Ishikawa (cell line): ENCODE data around the gene SMIM23.

Source experiments
- CEBPB ChIP-seq: IDR thresholded peaks from 2 replicates; pipeline ENCODE4 v1.6.1; 2012
- CREB1 ChIP-seq: IDR thresholded peaks from 2 replicates; pipeline ENCODE4 v1.6.1; 2012; ENCODE audit warnings: low read depth
- EGR1 ChIP-seq: IDR thresholded peaks from 2 replicates; pipeline ENCODE4 v1.6.1; 2012
- EP300 ChIP-seq: IDR thresholded peaks from 2 replicates; pipeline ENCODE4 v1.6.1; 2012; ENCODE audit warnings: borderline replicate concordance
- FOXM1 ChIP-seq: IDR thresholded peaks from 2 replicates; pipeline ENCODE4 v1.6.1; 2012; ENCODE audit warnings: low read depth, borderline replicate concordance
- NFIC ChIP-seq: IDR thresholded peaks from 2 replicates; pipeline ENCODE4 v1.6.1; 2012
- RAD21 ChIP-seq: IDR thresholded peaks from 2 replicates; pipeline ENCODE4 v1.6.1; 2012; ENCODE audit warnings: low read depth
- TAF1 ChIP-seq: IDR thresholded peaks from 2 replicates; pipeline ENCODE4 v1.6.1; 2012; ENCODE audit warnings: low read depth, mild to moderate bottlenecking
- TCF12 ChIP-seq: IDR thresholded peaks from 2 replicates; pipeline ENCODE4 v1.6.1; 2012; ENCODE audit warnings: low read depth
- TEAD4 ChIP-seq: IDR thresholded peaks from 2 replicates; pipeline ENCODE4 v1.6.1; 2012
- YY1 ChIP-seq: IDR thresholded peaks from 2 replicates; pipeline ENCODE4 v1.6.1; 2012; ENCODE audit warnings: low read depth
- ZBTB7A ChIP-seq: IDR thresholded peaks from 2 replicates; pipeline ENCODE4 v1.6.1; 2012; ENCODE audit warnings: low read depth
- TF ChIP-seq, protein P1 (sequence below): IDR thresholded peaks from 2 replicates; pipeline ENCODE4 v1.6.1; 2012
- TF ChIP-seq, protein P2 (sequence below): IDR thresholded peaks from 2 replicates; pipeline ENCODE4 v1.6.1; 2012; ENCODE audit warnings: low read depth, mild to moderate bottlenecking
- TF ChIP-seq, protein P3 (sequence below): IDR thresholded peaks from 2 replicates; pipeline ENCODE4 v1.6.1; 2012

The SMIM23 gene

DNA sequence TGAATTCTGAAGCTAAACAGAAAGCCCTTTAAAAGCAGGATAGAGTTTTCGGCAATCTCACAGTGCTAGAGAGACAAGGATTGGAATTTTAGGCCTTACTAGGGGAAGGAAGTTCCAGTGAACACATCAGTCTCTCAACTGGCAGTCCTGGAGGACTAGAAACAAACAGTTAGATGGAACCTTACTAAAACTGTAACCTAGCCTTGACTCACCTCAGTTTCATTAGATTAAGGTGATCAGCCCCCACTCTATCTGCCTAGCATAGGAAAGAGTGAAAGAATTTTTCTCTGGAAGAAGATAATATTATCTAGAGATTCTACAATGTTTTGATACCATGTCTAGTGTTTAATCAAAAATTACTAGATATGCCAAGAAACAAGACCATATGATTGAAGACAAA lies 25.8 kb upstream of the SMIM23 start:
- TF ChIP-seq NFIC = no peak
- TF ChIP-seq TCF12 = no peak
- no peak for TF ChIP-seq CREB1
- no peak for TF ChIP-seq TAF1
- TF ChIP-seq, protein P1, sequence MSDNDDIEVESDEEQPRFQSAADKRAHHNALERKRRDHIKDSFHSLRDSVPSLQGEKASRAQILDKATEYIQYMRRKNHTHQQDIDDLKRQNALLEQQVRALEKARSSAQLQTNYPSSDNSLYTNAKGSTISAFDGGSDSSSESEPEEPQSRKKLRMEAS = no peak
- TF ChIP-seq EP300 = no peak
- TF ChIP-seq ZBTB7A = no peak
- TF ChIP-seq EGR1 = no peak
- TF ChIP-seq, protein P2, sequence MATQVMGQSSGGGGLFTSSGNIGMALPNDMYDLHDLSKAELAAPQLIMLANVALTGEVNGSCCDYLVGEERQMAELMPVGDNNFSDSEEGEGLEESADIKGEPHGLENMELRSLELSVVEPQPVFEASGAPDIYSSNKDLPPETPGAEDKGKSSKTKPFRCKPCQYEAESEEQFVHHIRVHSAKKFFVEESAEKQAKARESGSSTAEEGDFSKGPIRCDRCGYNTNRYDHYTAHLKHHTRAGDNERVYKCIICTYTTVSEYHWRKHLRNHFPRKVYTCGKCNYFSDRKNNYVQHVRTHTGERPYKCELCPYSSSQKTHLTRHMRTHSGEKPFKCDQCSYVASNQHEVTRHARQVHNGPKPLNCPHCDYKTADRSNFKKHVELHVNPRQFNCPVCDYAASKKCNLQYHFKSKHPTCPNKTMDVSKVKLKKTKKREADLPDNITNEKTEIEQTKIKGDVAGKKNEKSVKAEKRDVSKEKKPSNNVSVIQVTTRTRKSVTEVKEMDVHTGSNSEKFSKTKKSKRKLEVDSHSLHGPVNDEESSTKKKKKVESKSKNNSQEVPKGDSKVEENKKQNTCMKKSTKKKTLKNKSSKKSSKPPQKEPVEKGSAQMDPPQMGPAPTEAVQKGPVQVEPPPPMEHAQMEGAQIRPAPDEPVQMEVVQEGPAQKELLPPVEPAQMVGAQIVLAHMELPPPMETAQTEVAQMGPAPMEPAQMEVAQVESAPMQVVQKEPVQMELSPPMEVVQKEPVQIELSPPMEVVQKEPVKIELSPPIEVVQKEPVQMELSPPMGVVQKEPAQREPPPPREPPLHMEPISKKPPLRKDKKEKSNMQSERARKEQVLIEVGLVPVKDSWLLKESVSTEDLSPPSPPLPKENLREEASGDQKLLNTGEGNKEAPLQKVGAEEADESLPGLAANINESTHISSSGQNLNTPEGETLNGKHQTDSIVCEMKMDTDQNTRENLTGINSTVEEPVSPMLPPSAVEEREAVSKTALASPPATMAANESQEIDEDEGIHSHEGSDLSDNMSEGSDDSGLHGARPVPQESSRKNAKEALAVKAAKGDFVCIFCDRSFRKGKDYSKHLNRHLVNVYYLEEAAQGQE = no peak
- TF ChIP-seq FOXM1 = no peak
- TF ChIP-seq YY1 = no peak
- TF ChIP-seq, protein P3, sequence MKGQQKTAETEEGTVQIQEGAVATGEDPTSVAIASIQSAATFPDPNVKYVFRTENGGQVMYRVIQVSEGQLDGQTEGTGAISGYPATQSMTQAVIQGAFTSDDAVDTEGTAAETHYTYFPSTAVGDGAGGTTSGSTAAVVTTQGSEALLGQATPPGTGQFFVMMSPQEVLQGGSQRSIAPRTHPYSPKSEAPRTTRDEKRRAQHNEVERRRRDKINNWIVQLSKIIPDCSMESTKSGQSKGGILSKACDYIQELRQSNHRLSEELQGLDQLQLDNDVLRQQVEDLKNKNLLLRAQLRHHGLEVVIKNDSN = no peak
- no peak for TF ChIP-seq CEBPB
- no peak for TF ChIP-seq RAD21
- no peak for TF ChIP-seq TEAD4

DNA sequence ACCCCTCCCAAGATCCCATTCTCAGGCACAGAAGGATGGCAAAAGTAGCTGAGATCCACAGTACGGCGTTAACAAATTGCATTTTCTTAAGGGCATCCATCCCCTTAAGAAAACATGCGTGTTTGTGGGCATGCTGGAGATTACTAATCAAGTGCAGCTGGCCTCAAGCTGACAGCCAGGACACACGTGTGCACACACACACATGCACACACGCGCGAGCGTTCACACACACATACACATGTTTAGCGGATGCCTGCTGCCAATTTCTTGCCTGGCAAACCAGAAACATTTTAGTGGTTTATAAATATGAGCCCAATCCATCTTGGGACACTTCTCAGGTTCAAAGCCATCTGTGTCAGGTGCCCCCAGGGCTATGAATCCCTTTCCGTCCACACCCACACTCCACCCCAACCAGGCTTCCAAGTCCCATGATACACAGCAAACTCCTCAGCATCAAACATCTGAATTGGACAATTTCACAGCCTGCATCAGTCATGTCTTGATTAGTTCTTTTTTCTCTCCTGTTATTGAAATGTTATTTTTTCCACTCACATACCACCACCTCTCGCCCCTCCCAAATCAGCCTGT lies 23.5 kb upstream of the SMIM23 start:
- no peak for TF ChIP-seq EP300
- TF ChIP-seq CREB1 = no peak
- TF ChIP-seq, protein P3 = no peak
- no peak for TF ChIP-seq EGR1
- no peak for TF ChIP-seq TEAD4
- TF ChIP-seq, protein P2 = no peak
- TF ChIP-seq RAD21 = no peak
- TF ChIP-seq FOXM1 = no peak
- TF ChIP-seq TAF1 = no peak
- no peak for TF ChIP-seq ZBTB7A
- TF ChIP-seq NFIC = no peak
- no peak for TF ChIP-seq CEBPB
- no peak for TF ChIP-seq TCF12
- no peak for TF ChIP-seq YY1

DNA sequence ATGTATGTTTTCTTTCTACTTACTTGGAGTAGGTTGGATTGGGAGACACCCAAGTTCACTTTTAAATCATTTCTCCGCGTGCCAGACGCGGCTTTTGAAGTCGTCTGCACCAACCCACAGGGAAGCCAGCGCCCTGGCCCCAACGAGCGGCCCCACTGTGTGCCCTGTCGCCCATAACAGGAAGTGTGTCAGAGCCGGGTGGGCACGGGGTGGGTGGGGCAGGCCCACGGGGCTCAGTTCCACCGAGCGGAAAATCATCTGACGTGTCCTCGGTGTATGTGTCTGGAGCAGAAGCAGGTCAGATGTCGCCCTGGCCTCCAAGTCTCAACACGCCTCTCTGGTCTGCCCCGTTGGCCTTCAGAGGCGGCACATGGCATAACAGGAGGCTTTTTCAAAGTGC lies 22.7 kb upstream of the SMIM23 start:
- TF ChIP-seq RAD21 (no peak), EP300 (no peak), CREB1 (no peak), FOXM1 (no peak), NFIC (no peak), YY1 (no peak), EGR1 (no peak), ZBTB7A (no peak)
- TF ChIP-seq, protein P1 = no peak
- TF ChIP-seq, protein P3 = no peak
- TF ChIP-seq, protein P2 = no peak

DNA sequence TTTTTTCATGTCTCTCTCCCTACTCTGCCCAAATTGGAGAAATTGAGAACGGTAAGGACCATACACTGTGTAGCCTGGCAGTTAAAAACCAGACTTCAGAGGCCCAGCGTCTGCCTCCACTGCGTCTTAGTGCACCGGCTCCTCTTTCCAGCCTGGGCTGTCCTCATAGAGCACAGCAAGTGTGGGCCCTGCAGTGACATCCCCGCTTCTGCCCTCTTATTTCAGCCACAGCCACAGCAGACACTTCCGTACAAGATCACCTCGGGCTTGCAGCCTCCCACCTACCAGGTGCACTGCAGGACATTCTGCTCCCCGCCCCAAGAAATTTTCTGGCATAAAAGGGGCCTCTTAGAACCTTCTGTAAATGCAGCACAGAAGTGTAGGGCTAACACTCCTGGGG lies 21.4 kb upstream of the SMIM23 start:
- TF ChIP-seq EP300 (no peak), CEBPB (no peak)
